ENCODE data around the gene ATP8B4.

DNA sequence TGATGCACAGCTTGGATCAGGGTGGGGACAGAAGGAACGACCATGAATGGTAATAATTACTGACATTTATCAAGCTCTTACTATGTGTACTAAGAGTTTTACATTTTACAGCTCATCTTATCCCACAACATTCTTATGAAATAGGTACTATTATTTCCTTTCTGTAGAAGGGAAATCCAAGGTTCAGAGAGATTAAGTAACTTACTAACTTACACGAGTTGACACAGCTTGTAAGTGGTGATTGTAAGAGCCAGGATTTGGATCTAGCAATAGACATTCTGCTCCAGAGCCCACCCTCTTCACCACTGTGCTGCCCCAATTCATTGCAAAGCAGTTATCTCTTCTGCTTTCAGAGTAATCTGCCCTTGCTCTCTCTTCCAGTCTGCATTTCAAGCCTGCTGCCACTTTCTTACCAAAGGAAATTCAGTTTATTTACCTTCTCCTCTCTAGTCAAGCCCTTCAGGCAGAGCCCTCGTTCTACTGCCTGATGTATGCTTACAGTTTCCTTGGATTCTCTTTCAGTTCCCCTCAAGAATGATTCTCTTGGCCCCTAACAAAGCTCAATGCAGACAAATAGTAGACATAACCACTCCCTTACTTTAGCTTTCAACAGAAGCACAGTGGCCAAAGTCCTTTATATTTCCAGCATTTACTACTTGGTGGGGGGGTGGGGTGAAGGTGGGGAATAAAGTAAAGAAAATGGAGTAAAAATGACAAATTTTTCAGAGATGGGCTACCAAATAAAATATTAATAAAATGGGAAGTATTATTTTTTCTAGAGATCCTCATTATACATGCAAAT is 65.8 kb downstream of the ATP8B4 start:
- TF ChIP-seq, protein P1, sequence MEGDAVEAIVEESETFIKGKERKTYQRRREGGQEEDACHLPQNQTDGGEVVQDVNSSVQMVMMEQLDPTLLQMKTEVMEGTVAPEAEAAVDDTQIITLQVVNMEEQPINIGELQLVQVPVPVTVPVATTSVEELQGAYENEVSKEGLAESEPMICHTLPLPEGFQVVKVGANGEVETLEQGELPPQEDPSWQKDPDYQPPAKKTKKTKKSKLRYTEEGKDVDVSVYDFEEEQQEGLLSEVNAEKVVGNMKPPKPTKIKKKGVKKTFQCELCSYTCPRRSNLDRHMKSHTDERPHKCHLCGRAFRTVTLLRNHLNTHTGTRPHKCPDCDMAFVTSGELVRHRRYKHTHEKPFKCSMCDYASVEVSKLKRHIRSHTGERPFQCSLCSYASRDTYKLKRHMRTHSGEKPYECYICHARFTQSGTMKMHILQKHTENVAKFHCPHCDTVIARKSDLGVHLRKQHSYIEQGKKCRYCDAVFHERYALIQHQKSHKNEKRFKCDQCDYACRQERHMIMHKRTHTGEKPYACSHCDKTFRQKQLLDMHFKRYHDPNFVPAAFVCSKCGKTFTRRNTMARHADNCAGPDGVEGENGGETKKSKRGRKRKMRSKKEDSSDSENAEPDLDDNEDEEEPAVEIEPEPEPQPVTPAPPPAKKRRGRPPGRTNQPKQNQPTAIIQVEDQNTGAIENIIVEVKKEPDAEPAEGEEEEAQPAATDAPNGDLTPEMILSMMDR (optimal IDR thresholded peaks at IDR 0.05 in 1 of 3, IDR thresholded peaks at IDR 0.05 in 1 of 3, conservative IDR thresholded peaks at IDR 0.05 in 1 of 3; ENCODE audit: extremely low read depth in 1 of 3, insufficient read depth in 2 of 3, low read length in 3 of 3) = no peak
- no peak for TF ChIP-seq EZH2 (IDR thresholded peaks at IDR 0.05; ENCODE audit: low read length)
